ENCODE results near the gene NUDT4. TPM values are rescaled to one million over a fixed set of nuclear protein-coding genes. Genes with fewer than 3 reads are reported as not detected.

The NUDT4 gene
- total and polyA plus RNA-seq, 10 of the 15 experiments (the other 5 are each of a cell fraction or from before 2014, with no cell fraction given) = 26.6 to 91.6 (median 63.1) TPM

DNA sequence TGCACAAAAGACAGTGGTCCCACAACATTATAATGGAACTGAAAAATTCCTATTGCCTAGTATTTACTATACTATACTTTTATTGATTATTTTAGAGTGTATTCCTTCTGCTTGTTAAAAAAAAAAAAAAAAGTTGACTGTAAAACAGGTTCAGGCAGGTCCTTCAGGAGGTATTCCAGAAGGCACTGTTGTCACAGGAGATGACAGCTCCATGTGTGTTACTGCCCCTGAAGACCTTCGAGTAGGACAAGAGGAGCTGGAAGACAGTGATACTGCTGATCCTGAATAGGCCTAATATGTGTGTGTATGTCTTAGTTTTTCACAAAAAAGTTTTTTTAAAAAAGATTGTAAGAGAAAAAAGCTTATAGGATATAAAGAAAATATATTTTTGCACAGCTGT lies 51.7 kb downstream of the NUDT4 start:
- no peak overlapping the region for H3K4me2 ChIP-seq (ENCODE audit: control insufficient read depth, insufficient read depth)
- no TSS peak for BruUV-seq (replicated peaks)
- H3K79me2 ChIP-seq (ENCODE audit: control insufficient read depth, insufficient read depth, low read length) = peaks cover 96% of the 10 kb centered on the region
- in situ Hi-C loops (cut with MboI) (no loop called here), intact Hi-C loops (cut with micrococcal nuclease; ENCODE audit: unreplicated experiment) (no loop called here)
- ChIA-PET SMC1A (ENCODE audit: uncharacterized antibody, unreplicated experiment) (interaction anchor here (0.6 to 1.4 kb wide), 6 partner anchors 9 to 1165 kb away, joined by 3 to 20 read pairs (median 4); no protein-coding TSS in a partner anchor), CTCF (interaction anchor here (0.6 to 2.5 kb wide), 5 partner anchors 9 to 140 kb away, joined by 3 to 36 read pairs (median 6); partner anchors contain the start of genes MRPL42 and UBE2N), RAD21 (ENCODE audit: unreplicated experiment) (interaction anchor here (0.7 to 2.8 kb wide), 3 partner anchors 9 to 431 kb away, joined by 3 to 28 read pairs (median 4); no protein-coding TSS in a partner anchor), POLR2A (interaction anchor here (0.6 to 0.8 kb wide), 7 partner anchors 10 to 1359 kb away, joined by 3 to 5 read pairs (median 3); no protein-coding TSS in a partner anchor)
- FAIRE-seq (no peak), ATAC-seq (no peak), DNase-seq (ENCODE audit: low read depth, low spot score) (no peak)
- H2AFZ ChIP-seq (ENCODE audit: control insufficient read depth, low read depth, low read length) = no peak overlapping the region
- H3K27me3 ChIP-seq (replicated peaks in 1 of 2; ENCODE audit: control insufficient read depth in 2 of 2, insufficient read depth in 2 of 2, low read length in 1 of 2) = no peaks in the 10 kb centered on the region
- H3K9ac ChIP-seq (ENCODE audit: control insufficient read depth, insufficient read depth, low read length) = no peak overlapping the region
- peaks cover 66% of the 10 kb centered on the region for H3K4me1 ChIP-seq (ENCODE audit: control insufficient read depth, insufficient read depth, low read length)
- no peaks in the 10 kb centered on the region; the same call in 2 of the 3 replicates for H3K9me3 ChIP-seq (replicated peaks; ENCODE audit: control insufficient read depth, insufficient read depth, low read length)
- H3K36me3 ChIP-seq (ENCODE audit: control insufficient read depth in 2 of 2, insufficient read depth in 2 of 2, low read length in 1 of 2) = 0 out of 4 replicates have a peak, but pooled peaks cover 0 to under 1% of the 10 kb centered on the region in 2 experiments
- no peaks in the 10 kb centered on the region; the same call in 1 of the 2 replicates for H4K20me1 ChIP-seq (ENCODE audit: control insufficient read depth, insufficient read depth)
- no peak overlapping the region for H3K4me3 ChIP-seq
- TF ChIP-seq MXI1 (IDR thresholded peaks at IDR 0.05; ENCODE audit: low read depth, low read length) (no peak), JUND (IDR thresholded peaks at IDR 0.05; ENCODE audit: low read depth, low read length) (no peak), HDAC2 (IDR thresholded peaks at IDR 0.05) (no peak), BMI1 (IDR thresholded peaks at IDR 0.05; ENCODE audit: borderline replicate concordance) (no peak), FOS (IDR thresholded peaks at IDR 0.05; ENCODE audit: borderline replicate concordance, extremely low read depth, insufficient read length) (no peak), SREBF1 (IDR thresholded peaks at IDR 0.05; ENCODE audit: low read length) (no peak), PKNOX1 (IDR thresholded peaks at IDR 0.05) (no peak), MTA2 (IDR thresholded peaks at IDR 0.05; ENCODE audit: low read depth) (no peak), ELK1 (IDR thresholded peaks at IDR 0.05; ENCODE audit: low read depth, low read length) (no peak), SMARCA5 (IDR thresholded peaks at IDR 0.05) (no peak), SKIL (IDR thresholded peaks at IDR 0.05; ENCODE audit: low read depth, poor library complexity, severe bottlenecking) (no peak), ASH2L (IDR thresholded peaks at IDR 0.05; ENCODE audit: borderline replicate concordance, low read depth) (no peak), EED (IDR thresholded peaks at IDR 0.05; ENCODE audit: low read depth) (no peak)
- TF ChIP-seq, protein P1, sequence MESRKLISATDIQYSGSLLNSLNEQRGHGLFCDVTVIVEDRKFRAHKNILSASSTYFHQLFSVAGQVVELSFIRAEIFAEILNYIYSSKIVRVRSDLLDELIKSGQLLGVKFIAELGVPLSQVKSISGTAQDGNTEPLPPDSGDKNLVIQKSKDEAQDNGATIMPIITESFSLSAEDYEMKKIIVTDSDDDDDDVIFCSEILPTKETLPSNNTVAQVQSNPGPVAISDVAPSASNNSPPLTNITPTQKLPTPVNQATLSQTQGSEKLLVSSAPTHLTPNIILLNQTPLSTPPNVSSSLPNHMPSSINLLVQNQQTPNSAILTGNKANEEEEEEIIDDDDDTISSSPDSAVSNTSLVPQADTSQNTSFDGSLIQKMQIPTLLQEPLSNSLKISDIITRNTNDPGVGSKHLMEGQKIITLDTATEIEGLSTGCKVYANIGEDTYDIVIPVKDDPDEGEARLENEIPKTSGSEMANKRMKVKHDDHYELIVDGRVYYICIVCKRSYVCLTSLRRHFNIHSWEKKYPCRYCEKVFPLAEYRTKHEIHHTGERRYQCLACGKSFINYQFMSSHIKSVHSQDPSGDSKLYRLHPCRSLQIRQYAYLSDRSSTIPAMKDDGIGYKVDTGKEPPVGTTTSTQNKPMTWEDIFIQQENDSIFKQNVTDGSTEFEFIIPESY (IDR thresholded peaks at IDR 0.05) = no peak
- WGBS (ENCODE audit: insufficient coverage, insufficient replicate concordance, low lambda C conversion rate, missing lambda C conversion rate) = 46% methylated on average over 1 of the region's 1 CpG
- H3K27ac ChIP-seq (ENCODE audit: control insufficient read depth, insufficient read depth) = no peak overlapping the region

All from GM12878 (cell line).